Stimulated activated CD8-positive, alpha-beta memory T cell treated with anti-CD3 and anti-CD28 coated beads, Interleukin-4, amount 100 ng/mL, for 24 hours (primary cell): ENCODE measurements around the gene CEBPE.

Experiments used
- DNase-seq: peaks from one replicate; pipeline ENCODE4 v3.0.0-alpha.2; 2020; ENCODE audit warnings: low read depth

The CEBPE gene

DNA sequence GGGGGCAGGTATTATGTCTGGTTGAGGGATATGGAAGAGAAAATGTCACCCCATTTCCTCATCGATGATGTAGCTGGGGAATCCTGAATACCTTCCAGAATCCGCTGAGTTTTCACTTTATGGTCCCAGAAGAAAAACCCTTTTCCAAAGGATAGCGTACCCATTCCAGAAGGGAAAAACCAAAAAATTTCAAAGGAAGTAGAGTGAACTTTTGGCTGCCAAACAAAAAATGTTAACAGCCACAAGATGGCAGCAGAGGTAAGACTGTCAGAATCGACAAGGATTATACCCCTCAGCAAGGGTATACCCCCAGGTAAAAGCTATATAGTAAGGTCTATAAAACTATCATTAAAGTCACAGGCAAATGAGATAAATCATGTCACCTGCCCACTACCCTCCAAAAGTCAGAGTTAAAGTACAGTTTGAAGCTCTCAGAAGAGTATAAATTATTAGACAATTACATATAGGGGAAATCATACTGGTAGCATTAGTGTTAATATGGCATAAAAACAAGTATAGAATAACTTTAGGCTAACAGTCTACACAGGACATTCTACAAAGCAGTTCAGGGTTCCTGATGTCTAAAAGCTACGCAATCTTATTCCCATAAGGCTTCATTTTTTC, 42.2 kb downstream of the CEBPE start:
- DNase-seq: no peak

DNA sequence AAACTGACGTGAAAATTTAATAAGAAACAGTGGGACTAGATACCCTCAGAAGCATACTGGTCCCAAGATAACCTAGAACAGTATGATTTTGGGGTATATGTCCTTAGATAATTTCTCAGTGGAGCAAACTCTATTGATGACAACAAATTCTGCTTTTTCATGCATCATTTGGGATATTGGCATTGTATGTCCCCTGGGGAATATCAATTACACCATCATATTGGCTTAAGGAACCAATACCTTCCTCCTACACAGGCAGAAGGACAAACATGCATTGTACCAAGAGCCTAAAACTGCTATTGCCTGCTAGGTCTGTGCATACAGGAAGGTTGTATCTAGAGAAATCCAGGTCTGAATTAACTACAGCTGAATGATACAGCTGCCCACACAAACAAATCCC, 44.1 kb downstream of the CEBPE start:
- no peak for DNase-seq

DNA sequence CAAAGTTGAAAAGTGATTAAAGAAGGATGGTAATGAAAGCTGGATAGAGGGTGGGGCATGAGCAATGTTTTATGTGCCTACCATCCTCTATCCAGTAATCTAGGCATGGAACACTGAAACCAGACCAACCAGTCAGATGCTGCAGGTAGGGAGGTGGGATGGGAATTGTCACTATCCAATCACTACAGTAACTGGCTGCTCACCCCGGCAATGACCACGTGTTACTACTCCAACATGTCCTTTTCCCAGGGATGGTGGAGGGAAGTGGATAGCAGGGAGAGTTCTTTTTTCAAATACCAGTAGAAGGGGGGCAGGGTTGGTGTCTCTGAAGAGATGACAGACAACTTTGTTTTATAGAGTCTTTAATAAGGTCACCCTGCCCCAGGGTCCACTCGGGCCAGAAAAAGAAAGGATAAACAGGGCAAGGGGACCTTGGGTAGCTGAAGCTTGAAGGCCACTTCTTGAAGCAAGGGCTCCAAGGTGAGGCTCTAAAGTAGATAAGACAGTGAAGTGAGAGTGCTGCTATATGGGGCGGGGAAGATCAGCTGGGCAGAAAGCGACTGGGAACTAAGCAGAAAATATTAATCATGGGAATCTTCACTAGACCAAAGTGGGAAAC, 47.0 kb downstream of the CEBPE start:
- DNase-seq: no peak

DNA sequence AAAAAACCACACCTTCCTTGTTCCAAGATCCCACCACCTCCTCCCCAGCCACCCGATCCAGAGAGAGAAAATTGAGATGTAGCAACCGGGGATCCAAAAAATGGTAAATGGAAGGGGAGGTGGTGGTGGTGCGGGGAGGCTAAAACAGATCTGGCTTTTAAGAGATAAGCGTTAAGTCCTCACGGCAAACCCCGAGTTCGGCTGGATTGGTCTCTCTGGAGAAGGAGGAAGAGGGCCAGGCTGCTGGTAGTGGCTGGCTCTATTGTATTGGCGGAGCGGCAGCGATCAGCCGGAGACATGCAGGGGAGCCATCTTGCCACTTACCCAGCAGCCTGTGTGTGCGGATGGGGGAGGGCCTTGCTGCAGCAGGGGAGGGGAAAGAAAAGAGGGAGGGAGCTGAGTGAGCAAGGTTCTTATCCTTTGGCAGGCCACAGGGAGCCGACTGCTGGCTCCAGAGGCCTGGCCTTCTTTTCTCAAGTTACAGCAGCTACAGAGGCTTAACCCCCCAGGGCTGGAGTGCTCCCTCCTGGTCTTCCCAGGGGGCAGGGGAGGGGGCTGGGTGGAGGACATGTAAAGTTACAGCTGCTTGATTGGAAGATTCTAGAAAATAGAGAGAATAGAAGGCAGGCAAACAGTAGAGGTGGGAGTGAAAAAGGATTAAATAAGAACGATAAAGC, 47.7 kb downstream of the CEBPE start:
- DNase-seq: peak; percentile 63

DNA sequence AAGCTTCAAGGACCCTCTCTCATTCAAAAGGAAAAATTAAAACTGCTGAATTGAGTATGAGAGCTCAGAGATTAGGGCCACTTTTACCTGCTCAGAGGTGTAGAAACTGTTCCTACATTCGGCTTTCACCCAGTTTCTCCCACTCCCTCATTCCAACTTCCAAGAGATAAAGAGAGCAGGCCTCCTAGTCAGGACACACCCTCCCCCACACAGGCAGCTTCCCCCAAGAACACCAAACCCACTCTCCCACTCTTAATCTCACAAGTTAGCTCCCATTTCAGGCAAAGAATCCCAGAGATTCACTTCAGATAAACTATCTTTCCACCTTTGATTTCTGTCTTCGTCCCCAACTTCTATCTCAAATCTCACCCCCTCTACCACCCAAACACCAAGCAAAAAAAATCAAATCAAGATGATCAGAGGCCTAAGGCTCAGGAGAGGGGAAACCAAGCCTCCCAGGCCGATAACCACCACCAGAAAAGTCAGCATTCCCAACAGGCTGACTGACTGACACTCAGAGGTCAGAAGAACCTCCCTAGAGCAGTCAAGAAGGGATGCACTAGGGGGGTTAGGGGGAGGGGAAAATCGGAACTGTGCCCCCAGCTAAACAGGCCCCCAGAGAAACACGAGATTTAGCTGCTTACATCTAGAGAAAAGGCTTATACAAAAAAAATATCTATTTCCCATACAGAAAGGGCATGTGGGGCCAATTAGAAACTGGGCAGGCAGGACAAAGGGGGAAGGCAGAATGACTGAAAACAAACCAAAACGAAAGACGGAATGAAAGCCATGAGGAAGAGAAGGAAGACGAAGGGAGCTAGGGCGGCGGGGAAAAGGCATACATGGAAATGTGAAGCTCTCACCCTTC, 48.6 kb downstream of the CEBPE start:
- DNase-seq: no peak

DNA sequence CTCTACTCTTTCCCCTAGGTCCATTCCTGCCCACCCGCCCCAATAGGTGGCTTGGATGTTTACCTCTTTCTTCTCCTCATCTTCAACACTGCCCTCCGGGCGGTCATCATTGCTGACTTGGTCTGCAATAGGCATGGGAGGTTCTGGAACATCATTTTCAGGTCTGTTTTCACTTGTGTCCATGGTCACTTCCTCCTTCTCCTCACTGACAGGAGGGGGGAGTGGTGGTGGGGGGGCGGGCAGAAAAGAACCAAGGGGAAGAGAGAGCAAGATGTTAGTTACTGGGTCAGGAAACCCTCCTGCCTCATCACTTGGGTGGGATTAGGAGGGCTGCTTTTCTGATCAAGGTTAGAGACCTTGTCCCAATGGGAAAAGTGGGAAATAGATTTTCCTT, 49.6 kb downstream of the CEBPE start:
- no peak for DNase-seq

DNA sequence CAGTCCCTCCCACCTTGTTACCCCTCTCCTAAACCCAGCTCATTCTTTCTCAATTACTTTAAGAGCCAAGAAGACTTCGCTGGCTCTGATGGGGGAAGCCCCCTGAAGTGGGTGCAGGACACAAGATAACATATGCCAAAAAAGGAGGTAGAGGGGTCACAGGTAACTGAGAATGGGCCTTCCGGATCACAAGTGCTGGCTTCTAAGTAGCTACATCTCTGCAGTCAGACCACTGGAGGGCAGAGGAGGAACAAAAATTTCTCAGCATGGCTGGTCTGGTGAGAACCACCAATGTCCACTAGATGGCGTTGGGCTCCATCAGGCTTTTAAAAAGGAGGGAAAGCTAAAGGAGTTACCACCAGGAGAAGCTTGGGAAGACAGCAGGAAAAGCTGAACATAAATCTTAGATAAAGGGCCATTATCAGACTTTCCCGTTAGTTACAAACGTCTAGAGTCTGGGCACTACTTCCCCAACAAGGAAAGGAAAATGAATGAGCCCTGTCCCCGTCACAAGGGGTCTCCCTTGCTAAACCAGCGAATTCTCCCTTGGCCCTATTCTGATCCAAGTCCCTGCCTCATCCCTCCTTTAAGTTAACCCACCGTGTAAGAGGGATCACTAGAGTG, 50.2 kb downstream of the CEBPE start:
- DNase-seq: peak; percentile 48

DNA sequence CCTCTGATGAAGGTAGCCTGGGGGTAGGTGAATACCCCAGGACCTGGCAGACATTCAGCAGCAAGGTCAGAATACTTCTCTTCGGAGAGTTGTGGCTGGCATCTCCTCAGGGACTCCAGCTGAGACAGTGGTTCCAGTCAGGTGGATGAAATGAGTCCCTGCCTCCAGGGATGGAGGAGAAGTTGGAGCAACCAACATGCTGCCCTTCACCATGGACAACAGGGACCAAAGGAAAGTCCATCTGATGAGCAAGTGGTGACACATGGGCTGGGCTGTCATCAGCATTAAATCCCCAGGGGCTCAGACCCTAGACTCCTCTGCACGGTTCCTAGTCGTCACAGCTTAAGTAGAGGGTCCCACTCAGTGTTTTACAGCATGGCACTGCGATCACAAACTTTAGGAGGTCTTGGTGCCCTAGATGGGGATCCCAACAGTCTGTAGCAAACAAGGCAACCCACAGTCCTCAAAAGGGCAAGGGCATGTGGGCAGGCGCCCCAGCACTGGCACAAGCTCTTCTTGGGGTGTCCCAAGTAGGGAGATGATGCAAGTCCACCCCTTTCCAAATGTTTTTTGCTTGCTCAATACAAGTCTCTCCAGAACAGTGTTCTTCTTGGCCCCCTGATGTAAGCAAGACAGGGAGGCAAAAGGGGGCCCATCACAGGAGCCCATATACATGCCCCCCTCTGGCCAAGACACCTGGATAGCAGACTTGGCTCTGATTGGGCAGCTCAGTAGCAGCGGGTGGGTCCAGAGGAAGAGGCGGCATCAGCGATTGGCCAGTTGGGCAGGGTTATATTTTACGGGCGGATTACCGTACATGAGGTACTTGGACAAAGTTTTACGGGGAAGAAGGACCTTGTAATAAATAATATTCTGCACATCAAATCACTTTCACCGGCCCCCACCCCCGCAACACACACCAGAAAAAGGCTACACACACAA, 50.9 kb downstream of the CEBPE start:
- DNase-seq: no peak
